OCI-LY7 (cell line): ENCODE data around the gene TTLL9.

Experiments
- CTCF ChIP-seq: fragments of 200-600 bp; sonication (generic); conservative IDR thresholded peaks from 2 replicates; pipeline ENCODE4 v1.5.1; 2014; ENCODE audit warnings: mild to moderate bottlenecking, antibody characterized with exemption, low read length, moderate library complexity, mixed read lengths
- EZH2phosphoT487 ChIP-seq: fragments of 200-600 bp; sonication (generic); IDR thresholded peaks from 2 replicates; pipeline ENCODE4 v1.6.1; 2018; ENCODE audit warnings: low read depth, borderline replicate concordance, mild to moderate bottlenecking, mixed run types, antibody characterized with exemption, low read length, moderate library complexity, mixed read lengths

GRCh38 chr20:31945785-31946184 is 75.4 kb downstream of the TTLL9 start:
- TF ChIP-seq CTCF: no peak
- TF ChIP-seq EZH2phosphoT487: no peak
